Cardiac muscle cell (in vitro differentiated cells and primary cell): ENCODE data around the gene SKA2. TPM values are rescaled to one million over a fixed set of nuclear protein-coding genes. Genes with fewer than 3 reads are reported as not detected.
A peak's percentile ranks its signal among the peaks of the same experiment; 100 is the strongest.

Source experiments
- DNase-seq, 2 donors: peaks; one replicate each; pipeline versions ENCODE4 v3.0.0 to v3.0.0-alpha.2; 2010 to 2017; ENCODE audit warnings: low read depth in 1 of 2, low spot score in 1 of 2
- H3K27ac ChIP-seq: fragments of 200-600 bp; sonication (generic); 2 replicates; pipeline ENCODE4 v1.5.1; 2016
- H3K27me3 ChIP-seq: fragments of 200-600 bp; sonication (generic); 2 replicates; pipeline ENCODE4 v1.6.0; 2016; ENCODE audit warnings: control low read depth
- H3K36me3 ChIP-seq: fragments of 200-600 bp; sonication (generic); 2 replicates; pipeline ENCODE4 v1.5.1; 2016; ENCODE audit warnings: control low read depth
- H3K4me1 ChIP-seq: fragments of 200-600 bp; sonication (generic); 2 replicates; pipeline ENCODE4 v1.8.1; 2017; ENCODE audit warnings: low read depth, mild to moderate bottlenecking, mixed run types
- H3K4me3 ChIP-seq: fragments of 200-600 bp; sonication (generic); 2 replicates; pipeline ENCODE4 v1.5.1; 2016; ENCODE audit warnings: mild to moderate bottlenecking
- H3K9me3 ChIP-seq: fragments of 200-600 bp; sonication (generic); 2 replicates; pipeline ENCODE4 v1.5.1; 2017; ENCODE audit warnings: low read depth, mild to moderate bottlenecking, control low read depth
- polyA plus RNA-seq: library from polyadenylated mRNA; unstranded; fragments of >200 nt; fragmentation: Nextera tagmentation; extraction: Ambion mirVana; gene quantifications from 2 replicates; pipeline ENCODE4 v1.2.1, GENCODE V29; 2016
- total RNA-seq: library from RNA; depleted of rRNA; stranded (reverse); fragments of >200 nt; gene quantifications from 2 replicates; pipeline ENCODE4 v1.2.3, GENCODE V29; 2016
- TF ChIP-seq, protein P1 (sequence below): IDR thresholded peaks from 2 replicates; pipeline ENCODE4 v1.5.1; 2012; ENCODE audit warnings: low read depth, mild to moderate bottlenecking, low read length

The SKA2 gene
- total and polyA plus RNA-seq, 2 experiments from 2014 or later, result 37.7 to 107 TPM

DNA sequence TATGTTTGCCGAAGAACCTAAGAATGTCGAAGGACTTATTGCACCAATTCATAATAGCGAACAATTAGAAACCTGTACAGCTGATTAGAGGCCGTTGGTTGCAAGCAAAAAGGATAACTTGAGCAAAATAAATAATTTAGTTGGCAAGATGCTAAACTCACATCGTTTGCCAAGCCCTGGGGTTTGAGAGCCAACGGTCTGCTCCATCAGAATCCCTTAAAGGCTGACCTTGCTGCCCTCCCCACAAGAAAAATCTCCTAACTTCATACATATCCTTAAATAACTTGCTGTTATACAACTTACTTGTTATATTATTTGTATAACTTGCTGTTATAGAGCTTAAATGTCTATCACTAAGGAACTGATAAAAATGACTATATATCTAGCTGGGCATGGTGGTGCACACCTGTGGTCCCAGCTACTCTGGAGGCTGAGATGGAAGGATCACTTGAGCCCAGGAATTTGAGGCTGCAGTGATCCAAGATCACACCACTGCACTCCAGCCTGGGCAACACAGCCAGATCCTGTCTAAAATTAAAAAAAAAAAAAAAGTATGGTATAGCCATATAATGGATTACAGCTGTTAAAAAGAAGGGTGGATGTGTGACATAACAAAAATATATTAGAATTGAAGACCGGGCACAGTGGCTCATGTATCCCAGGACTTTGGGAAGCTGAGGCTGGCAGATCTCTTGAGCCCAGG, 46.4 kb downstream of the SKA2 start:
- Histone ChIP-seq H3K9me3 (no peaks in the 10 kb centered on the region), H3K27ac (no peak overlapping the region), H3K27me3 (no peaks in the 10 kb centered on the region), H3K4me1 (peaks cover 8% of the 10 kb centered on the region), H3K36me3 (peaks cover 8% of the 10 kb centered on the region), H3K4me3 (no peak overlapping the region)
- TF ChIP-seq, protein P1, sequence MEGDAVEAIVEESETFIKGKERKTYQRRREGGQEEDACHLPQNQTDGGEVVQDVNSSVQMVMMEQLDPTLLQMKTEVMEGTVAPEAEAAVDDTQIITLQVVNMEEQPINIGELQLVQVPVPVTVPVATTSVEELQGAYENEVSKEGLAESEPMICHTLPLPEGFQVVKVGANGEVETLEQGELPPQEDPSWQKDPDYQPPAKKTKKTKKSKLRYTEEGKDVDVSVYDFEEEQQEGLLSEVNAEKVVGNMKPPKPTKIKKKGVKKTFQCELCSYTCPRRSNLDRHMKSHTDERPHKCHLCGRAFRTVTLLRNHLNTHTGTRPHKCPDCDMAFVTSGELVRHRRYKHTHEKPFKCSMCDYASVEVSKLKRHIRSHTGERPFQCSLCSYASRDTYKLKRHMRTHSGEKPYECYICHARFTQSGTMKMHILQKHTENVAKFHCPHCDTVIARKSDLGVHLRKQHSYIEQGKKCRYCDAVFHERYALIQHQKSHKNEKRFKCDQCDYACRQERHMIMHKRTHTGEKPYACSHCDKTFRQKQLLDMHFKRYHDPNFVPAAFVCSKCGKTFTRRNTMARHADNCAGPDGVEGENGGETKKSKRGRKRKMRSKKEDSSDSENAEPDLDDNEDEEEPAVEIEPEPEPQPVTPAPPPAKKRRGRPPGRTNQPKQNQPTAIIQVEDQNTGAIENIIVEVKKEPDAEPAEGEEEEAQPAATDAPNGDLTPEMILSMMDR, result no peak
- no peak for DNase-seq

DNA sequence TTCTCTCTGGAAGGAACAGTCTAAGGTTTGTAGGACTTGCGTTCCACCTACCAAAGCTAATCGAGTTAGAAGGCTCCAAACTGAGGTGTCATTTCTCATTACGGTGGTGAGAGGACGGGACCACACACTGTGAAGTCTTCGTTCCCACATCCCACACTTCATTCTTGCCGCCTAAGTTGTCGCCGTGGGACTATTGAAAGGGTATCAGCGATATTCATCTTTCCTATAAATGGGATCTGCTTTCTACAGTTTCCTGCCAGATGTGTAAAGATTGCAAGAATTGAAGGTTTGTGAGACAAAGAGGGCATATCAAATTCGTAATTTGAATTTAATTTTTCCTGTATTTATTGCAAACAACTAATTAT, 47.7 kb downstream of the SKA2 start:
- Histone ChIP-seq H3K27me3 (no peaks in the 10 kb centered on the region), H3K4me1 (peaks cover 8% of the 10 kb centered on the region)

DNA sequence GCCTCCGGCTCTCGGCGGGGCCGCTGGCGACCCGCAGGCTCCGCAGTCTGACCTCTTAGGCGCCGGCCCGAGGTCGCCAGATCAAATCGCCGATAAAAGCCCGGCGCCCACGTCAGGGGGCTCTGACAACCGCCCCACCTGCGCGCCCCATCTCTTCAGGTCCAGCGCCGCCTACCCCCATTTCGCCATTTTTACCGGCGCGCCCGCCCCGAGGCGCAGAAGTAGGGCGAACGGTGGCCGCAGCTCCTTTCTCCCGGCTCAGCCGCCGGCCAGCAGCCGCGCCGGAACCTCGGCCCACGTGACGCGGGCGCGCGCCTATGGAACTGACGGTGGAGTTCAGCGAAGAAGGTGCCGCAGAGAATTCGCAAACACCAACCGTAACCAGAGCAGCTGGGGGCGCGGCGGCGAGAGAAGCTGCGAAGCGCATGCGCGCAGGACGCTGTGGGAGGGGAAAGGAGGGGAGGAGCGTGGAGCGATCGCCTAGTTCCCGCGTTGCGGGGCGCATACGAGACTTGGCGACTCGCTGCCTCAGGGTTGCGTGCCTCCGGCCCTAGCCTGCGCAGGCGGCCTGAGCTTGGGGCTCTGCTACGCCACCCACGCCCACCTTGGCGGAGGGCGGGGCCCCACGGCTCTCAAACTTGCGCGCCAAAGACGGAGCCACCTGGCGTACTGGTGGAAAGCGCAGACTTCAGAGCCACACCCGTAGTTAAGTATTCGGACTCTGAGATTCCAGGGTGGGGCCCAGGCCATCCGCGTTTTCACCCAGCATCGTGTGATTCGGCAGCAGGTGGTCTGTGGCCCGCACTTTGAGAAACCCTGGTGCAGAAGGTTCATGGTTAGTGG, 48.3 kb downstream of the SKA2 start, which contains the start of gene TRIM37:
TRIM37 (minus strand) TSS at position 418 of the 843 bp plus-strand sequence. CDS start 419 bp downstream, outside the sequence.
- peaks cover 8% of the 10 kb centered on the region for H3K4me1 ChIP-seq
- H3K27ac ChIP-seq, result peak within 1 kb of the TSS; percentile 80
- TF ChIP-seq, protein P1, result no peak
- DNase-seq, result peak; percentile 99
- H3K36me3 ChIP-seq, result peaks cover 6% of the 10 kb centered on the region
- H3K4me3 ChIP-seq, result peak within 1 kb of the TSS; percentile 61
- no peaks in the 10 kb centered on the region for H3K9me3 ChIP-seq
- H3K27me3 ChIP-seq, result no peaks in the 10 kb centered on the region

More for the DNA sequence above, 47.7 kb downstream of the SKA2 start:
- peak overlapping the region; percentile 36 for H3K4me3 ChIP-seq
- no peaks in the 10 kb centered on the region for H3K9me3 ChIP-seq
- peak overlapping the region; percentile 34 for H3K27ac ChIP-seq
- DNase-seq, result no peak
- TF ChIP-seq, protein P1, result no peak
- peaks cover 8% of the 10 kb centered on the region for H3K36me3 ChIP-seq

DNA sequence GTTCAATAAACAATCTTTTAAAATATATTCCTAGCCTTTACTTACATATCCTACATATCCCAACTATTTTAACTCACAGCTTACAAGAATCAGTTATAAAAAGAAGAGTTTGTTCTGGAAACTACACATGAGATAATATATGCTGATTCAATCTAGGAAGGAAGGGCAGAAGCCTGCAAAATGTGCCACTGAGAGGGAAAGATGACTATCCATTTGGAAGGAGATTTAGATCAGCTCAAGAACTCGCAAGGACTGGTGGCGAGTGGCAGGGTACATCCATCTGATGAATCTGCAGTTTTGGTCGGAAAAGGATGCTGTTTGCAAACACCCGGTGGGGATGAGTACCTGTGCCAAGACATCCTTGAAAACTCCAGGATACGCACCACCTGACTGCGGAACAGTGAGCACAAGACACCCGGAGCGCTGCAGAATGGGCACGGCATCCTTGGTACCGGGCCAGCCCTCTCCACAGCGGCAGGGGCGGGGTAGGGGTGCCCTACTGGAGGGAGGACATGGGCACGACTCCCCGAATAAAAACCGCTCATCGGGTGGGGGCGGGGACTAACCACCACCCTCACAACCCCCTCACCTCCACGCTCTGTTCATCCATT, 49.0 kb downstream of the SKA2 start:
- peak overlapping the region; percentile 80 for H3K27ac ChIP-seq
- TF ChIP-seq, protein P1, result no peak

DNA sequence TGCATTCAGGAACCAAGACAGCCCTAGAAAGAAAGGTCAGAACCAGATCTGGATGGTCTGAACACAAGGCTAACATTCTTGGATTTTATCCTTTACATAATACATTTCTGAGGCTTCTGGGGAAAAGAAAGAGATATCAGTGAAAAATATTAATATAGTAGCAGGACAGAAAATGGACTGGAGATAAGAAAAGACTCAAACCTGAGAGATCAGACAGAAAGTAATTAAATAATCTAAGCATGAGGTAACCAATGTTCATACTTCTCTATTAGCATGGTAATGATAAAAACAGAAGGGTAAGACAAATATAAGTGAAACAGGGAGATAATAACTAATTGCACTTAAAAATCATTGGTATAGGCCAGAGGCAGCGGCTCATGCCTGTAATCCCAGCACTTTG, 53.8 kb downstream of the SKA2 start:
- H3K4me1 ChIP-seq, result peaks cover 8% of the 10 kb centered on the region
- no peaks in the 10 kb centered on the region for H3K27me3 ChIP-seq
- no peak for DNase-seq
- H3K27ac ChIP-seq, result no peak overlapping the region
- H3K36me3 ChIP-seq, result no peaks in the 10 kb centered on the region
- TF ChIP-seq, protein P1, result no peak
- no peaks in the 10 kb centered on the region for H3K9me3 ChIP-seq
- no peak overlapping the region for H3K4me3 ChIP-seq

More for the DNA sequence above, 49.0 kb downstream of the SKA2 start:
- peaks cover 8% of the 10 kb centered on the region for H3K4me1 ChIP-seq
- no peaks in the 10 kb centered on the region for H3K9me3 ChIP-seq
- peak in 1 of 2 donors; percentile 39 for DNase-seq
- H3K36me3 ChIP-seq, result no peaks in the 10 kb centered on the region
- H3K27me3 ChIP-seq, result no peaks in the 10 kb centered on the region
- H3K4me3 ChIP-seq, result peak overlapping the region; percentile 61
